GM21390 (cell line): Measurements from ENCODE around the gene WASL.

Experiments
- ATAC-seq: cut with Tn5 transposase; IDR thresholded peaks from one replicate; pipeline ENCODE4 v1.9.1; 2021; ENCODE audit not compliant: unreplicated experiment

The WASL gene

GRCh38 chr7:123695944-123696677 lies 52.7 kb downstream of the WASL start:
- no peak for ATAC-seq

DNA sequence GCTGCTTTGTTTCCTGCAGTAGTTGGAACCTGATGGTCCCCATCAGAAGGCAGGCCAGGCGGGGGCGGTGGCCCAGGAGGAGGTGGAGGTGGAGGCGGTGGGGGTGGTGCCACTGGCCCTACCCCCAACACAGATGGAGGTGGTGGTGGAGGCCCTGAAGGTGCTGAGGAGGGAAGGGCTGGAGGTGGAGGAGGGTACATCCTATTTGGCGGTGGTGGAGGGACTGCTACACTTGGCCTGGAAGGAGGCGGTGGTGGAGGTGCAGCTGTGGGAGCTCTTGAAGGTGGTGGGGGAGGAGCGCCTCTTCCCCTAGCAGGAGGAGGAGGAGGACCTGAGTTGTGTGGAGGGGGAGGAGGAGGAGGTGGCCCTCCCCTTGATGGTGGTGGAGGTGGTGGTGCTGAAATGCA lies 56.3 kb downstream of the WASL start:
- no peak for ATAC-seq

DNA sequence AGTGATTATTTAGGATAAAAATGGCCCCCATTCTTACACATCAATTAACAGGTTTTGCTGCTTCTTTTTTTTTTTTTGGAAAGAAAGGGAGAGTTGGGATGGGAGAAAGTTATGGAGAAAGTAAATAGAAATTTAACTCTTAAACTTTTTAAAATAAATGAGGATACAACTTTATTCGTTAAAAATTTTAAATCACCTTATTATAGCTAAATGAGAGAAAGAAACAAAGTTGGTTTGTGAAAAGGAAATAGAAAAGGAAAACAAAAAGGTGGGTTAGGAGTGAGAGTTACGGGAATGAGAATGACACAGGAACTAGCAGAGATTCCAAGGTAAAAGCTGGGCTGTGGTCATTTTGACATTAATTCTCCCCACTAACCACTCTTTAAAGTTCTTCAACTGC lies 58.3 kb downstream of the WASL start:
- no peak for ATAC-seq

DNA sequence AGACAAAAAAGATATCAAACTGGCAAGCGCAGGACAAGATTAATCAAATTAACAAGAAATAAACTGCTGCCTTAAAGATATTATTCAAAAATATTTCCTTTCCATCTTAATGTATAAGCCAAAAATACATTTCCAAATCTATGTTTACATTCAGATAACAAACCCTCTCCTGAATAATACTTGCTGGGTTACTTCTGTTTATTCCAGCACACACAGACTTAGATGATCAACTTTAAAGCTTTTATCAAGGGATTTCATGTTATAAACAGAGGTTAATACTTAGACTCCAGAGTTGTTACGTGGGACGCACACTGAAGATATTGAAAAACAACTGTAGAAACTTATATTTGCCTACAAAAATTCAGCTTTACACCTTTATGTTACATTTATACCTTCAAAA lies 59.6 kb downstream of the WASL start:
- no peak for ATAC-seq

- ATAC-seq, result no peak
Observed at GRCh38 chr7:123687727-123688126, 61.1 kb downstream of the WASL start.

DNA sequence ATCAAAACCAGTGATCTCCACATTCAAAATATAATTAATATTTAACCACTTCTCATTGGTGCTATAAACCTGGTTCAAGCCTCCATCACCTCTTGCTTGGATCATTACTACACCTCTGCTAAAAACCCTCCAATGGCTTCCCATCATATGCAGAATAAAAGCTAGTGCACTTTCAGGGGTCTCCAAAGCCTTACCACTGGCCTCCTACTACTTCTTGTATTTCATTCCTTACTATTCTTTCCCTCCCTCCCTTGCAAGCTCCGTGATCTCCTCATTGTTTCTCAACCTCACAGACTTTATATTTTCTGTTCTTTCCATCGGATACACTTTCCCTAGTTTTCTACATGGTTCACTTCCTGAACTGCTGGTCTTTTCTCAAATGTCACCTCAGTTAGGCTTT lies 61.6 kb downstream of the WASL start:
- no peak for ATAC-seq

DNA sequence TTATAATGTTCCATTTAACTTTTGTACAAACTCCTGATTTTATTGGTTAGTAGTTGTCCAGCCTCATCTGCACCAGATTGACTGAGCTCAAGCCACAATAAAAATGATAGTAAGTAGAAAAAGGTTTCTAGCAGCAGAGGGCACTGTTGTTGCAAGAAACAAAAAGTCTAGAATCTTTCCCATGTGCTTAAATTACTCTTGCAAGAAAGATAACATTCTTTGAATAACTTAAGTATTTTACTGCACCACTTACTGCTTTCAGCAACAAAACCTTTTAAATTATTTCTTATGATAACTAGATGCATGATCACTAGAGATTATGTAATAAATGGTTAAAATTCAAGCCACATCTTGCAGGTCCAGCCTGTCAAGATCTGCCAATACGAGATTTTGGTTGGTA lies 66.1 kb downstream of the WASL start:
- peak; percentile 61 for ATAC-seq

- no peak for ATAC-seq
Observed at GRCh38 chr7:123681561-123681960, 67.2 kb downstream of the WASL start.

DNA sequence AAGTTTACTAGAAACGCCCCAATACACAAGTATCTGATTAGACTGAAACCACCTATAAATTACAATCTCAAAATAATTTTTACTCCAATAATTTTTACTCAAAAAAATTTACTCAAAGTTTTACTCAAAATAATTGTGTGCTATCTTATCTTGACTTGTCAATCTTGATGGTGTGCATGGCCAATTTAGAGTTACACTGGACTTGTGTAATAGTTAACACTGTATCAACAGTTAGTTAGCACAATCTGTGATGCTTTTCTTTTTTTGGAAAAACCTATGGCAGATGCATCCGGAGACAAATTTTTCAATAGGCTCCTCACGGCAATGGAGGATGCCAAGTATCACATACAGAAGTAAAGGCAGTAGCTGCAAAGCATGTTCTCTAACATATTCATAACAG lies 68.2 kb downstream of the WASL start:
- no peak for ATAC-seq

GRCh38 chr7:123679614-123680013 lies 69.2 kb downstream of the WASL start:
- no peak for ATAC-seq

- ATAC-seq, result no peak
Observed at GRCh38 chr7:123677061-123677715, 71.6 kb downstream of the WASL start.

DNA sequence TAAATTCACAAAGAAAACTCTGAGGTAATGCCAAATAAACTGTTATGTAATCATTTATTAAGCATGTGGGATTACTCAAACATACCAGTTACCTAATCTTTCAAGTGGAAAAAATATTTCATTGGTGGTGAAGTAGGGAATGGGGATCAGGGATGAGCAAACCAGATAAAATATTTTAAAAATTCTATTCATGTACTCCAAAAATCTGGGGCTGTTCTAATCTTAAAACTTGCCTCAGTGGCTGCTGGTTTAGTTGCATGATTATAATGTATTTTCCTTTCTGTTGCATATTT lies 73.7 kb downstream of the WASL start:
- no peak for ATAC-seq

DNA sequence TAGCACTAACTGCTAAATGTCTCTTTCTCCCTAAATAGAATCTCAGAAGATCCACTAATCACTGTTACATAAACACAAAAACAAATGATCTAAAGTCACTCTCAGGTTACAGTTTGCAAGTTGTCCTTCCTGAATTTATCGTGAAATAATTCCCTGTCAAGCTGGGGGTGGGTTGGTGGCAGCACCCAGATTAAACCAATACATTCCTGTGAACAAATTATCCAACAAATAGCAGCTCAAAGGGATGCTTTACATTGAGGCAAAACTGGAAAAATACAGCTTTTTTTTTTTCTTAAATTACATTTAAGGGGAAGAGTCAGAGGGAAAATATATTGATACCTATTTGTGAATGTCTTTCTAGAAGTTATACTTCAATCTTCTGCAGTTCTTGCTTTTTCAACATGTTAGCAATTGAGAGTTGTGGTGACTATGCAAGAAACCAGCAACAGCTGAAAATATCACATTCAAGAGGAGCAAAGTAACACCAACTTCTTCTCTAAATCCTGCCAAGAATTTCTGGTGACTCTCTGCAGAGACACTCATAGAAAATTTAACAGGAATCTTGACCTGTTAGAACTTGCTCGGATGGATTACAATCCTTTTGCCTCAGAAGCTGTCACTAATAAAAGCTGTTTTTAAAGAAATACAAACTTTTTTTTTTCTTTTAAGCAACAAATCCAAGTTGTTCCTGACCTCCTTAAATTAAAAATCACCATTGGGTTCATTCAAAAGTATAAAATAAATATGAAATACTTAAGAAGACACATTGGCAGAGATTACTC lies 74.2 kb downstream of the WASL start:
- no peak for ATAC-seq

DNA sequence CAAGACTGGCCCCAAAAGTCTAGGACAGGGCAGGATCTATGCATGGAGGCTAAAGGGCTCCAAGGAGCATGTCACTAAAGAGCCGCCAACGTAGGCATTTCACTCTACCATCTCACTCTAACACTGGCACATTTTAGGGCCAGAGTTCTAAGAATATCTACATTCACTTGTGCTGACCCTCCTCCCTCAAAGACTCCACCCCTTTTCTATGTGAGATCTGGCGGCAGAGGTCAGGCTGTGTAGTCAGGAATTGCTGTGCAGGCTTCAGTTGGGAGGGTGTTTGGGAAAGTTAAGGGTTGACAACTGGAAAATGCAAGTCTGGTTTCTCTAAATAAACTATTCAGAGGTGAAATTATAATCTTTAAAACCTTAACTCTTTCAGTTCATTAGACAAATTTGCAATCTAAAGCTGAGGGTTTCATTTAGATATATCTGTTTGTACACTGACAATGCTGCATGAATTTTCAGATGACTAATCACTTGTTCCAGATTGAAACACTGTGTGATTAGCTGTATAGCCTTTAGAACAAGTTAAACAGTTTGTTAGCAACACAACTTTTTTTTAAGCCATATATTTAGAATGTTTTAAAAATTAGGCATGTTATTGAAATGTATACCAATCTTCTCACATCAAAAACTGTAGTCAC lies 74.9 kb downstream of the WASL start:
- ATAC-seq, result no peak

DNA sequence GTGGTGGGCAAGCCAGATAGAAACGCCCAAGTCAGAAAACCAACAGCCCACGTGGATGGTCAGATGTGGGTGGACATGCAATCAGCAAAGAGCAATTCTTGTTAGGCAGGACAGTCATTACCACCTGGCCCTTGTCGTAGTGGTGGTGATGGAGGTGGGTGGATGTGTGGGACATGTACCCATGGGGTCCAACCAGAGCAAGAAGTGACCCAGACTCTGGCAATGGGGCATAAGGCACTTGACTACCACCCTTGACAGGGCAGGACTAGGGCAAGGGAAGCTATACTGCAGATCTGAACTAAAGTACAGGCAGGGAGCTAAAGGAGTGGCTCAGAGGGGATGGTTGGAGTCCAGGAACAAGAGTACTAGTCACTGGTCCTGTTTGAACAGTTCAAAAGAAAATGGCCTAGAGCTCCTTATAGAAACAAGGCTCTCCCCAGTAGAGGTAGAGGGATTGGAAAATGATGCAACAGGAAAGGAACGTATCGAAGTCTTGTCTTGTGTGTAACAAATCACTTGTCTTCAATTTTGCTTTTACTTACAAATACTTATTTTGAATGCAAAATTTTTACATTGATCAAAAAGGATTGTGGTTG lies 75.6 kb downstream of the WASL start:
- ATAC-seq, result no peak

- ATAC-seq, result no peak
Observed at GRCh38 chr7:123669485-123669884, 79.3 kb downstream of the WASL start.

GRCh38 chr7:123666492-123666891 lies 82.3 kb downstream of the WASL start:
- no peak for ATAC-seq

GRCh38 chr7:123665896-123666295 lies 82.9 kb downstream of the WASL start:
- ATAC-seq, result no peak

GRCh38 chr7:123665157-123665556 lies 83.6 kb downstream of the WASL start:
- ATAC-seq, result no peak

GRCh38 chr7:123663200-123663599 lies 85.6 kb downstream of the WASL start:
- ATAC-seq, result no peak

GRCh38 chr7:123662755-123663154 lies 86.0 kb downstream of the WASL start:
- ATAC-seq, result no peak
